NOMO-1 (cell line): ENCODE measurements around the gene KSR1.

Experiments used
- DNase-seq, 2 experiments: peaks; one replicate each; lab custom pipeline; 2025; ENCODE audit not compliant: unreplicated experiment in 2 of 2; lab: John Stamatoyannopoulos, UW

Gene KSR1

GRCh38 chr17:27512031-27512430, 55.8 kb downstream of the KSR1 start:
- DNase-seq: no peak

DNA sequence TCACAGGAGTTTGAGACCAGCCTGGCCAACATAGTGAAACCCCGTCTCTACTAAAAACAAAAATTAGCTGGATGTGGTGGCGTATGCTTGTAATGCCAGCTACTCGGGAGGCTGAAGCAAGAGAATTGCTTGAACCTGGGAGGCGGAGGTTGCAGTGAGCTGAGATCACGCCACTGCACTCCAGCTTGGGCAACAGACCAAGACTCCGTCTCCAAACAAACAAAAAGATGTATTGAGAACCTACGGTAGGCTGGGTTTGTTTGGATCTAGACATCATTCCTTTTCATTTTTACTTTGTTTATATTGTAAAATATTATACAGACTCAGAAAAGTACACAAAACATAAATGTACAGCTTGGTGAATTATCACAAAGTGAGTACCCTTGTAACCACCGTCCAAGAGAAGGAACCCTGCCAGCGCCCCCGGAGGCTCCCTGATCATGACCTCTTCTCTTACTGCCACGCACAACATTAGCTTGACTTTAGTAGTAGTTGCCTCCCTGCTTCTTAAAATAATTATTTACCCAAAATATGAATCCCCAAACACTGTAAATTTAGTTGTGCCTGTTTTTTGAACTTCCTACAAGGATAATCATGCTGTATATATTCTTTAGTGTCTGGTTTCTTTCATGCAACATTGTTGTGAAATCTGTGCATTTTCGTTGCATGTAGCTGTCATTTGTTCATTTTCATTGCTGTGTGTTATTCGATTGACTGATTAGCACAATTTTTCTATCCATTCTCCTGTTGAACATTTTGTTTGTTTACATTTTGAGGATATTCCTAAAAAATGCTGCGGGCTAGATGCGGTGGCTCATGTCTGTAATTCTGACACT, 56.5 kb downstream of the KSR1 start:
- DNase-seq: no peak

DNA sequence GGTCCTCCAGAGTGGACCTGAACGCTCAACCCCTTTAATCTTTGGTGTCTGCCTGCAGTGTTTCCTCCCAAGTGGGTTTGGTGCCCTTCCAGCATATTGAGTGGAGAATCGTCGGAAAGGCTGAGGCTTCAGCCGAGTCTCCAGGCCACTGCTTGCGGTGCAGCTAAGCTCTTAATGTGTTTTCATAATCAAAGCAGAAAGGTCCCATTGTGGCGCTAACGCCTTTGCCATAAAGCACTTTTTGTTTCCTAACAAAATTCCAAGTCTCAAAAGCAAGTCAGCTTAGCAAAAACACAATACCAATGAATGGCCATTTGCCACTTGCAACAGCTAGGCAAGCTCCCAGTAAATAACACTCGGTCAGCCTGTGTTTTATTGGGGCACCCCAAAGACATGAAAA, 57.6 kb downstream of the KSR1 start:
- no peak for DNase-seq

GRCh38 chr17:27514595-27515413, 58.6 kb downstream of the KSR1 start:
- DNase-seq: no peak

DNA sequence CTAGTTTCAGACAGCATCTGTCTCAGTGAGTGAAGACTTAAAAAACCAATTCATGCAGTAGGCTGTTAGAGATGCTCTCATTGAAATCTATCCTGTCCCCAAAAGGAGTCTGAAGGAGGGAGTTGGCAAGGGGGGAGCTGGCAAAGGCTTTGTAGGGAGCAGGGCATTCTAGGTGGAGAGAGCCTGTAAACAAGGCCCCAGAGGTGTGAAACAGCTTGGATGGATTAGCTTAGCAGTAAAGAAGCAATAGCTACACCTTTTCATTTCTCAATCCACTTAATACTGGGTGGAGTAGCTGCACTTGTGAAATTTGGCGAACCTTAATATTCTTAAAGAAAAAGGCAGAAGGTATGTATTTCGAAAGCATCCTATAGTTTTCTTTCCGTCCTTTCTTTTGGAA, 61.8 kb downstream of the KSR1 start:
- no peak for DNase-seq

DNA sequence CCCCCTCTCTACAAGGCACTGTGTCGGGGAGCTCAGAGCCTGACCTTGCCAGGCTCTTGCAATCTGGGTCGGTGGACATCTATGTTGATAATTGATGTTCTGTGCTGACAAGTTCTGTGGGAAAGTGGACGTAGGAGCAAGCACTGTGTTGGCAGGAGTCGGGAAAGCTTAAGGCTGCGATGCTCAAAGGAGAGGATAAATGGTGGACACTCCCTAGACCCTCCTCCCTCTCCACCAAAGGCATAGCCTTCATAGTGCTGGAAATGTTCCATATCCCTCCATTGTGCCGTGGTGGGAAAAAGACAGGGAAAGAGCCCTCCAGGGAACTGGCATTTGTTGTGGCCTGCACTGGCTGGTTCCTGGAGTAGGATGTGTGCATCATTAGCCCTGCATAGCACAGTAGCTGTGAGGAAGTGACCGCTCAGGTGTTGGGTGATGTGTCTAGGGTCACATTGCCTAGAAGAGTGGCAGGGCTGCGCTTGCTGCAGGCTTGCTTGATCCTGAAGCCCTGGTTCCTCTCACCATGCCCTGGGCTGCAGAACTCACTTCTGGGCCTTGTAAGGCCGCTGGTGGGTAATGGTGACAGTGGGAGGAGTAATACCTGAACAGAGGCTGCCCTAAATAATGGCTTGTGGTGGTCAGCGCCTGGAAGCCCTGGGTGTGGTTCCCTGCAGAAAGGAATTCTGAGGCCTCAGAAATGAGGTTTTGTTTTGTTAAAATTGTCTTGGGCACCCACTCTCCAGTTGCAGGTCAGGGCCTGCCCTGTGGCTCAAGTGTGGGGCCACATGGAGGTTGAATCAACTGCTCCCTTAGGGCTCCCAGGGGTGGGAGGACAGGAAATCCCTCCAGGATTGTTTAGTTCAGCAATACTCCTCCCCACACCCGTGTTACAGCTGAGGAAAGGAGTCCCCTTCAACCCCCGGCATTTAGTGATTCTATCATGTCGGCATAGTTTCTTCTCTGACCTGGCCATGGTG, 62.6 kb downstream of the KSR1 start:
- no peak for DNase-seq

DNA sequence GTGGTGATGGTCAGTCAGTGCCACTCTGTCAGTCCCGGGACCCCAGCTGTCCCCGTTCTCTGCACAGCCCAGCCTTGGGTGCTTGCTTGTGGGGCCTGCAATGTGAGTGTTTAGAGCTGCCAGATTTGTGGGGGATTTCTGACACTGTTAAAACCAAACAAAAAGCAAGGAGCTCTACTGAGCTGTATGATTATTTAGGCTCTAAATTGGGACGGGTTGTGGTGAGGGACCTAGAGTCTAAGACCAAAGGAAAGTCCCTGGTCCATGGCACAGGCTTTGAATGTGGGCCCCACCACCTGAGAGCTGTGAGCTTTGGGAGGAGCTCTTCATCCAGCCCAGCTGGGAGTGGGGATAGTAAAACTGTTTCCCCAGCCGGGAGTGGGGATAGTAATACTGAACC, 63.3 kb downstream of the KSR1 start:
- DNase-seq: no peak

DNA sequence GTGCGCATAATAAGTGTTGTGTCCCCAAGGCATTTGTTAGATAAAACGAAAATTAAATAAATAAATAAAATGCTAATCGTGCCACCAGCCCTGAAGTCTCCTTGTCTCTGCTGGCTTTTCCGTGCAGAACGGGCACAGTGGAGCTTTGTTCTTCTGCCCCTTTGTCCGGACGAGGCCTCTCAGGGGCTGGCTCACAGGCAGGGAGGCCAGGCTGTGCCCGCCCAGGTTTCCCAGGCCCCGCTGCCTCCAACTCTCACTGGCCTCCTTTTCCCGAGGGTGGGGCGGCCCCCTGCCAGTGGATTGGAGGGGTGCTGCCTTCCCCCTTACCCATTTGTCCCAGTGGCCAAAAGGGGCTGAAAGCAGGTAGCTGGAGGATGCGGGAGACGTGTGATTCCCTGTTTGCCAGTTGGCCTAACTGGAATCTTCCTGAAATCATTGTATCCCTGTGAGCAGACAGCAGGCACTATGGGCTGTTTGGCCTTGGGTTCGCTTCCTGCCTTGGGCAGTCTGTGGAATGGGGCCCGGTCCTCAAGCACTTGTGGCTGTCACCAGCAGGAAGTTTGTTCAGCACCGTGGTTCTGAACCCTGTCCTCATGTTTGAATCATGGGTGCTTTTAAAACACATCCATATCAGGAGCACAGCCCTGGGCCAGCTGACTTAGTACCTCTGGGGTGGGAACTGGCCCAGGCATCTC, 64.4 kb downstream of the KSR1 start:
- DNase-seq: no peak

- no peak for DNase-seq
Measured at GRCh38 chr17:27521281-27522027, 65.2 kb downstream of the KSR1 start.

GRCh38 chr17:27522028-27522635, 65.9 kb downstream of the KSR1 start:
- DNase-seq: no peak

GRCh38 chr17:27523712-27524111, 67.5 kb downstream of the KSR1 start:
- no peak for DNase-seq

GRCh38 chr17:27524594-27524993, 68.3 kb downstream of the KSR1 start:
- DNase-seq: no peak

- DNase-seq: no peak
Measured at GRCh38 chr17:27525316-27525715, 69.1 kb downstream of the KSR1 start.

- DNase-seq: no peak
Measured at GRCh38 chr17:27525836-27526603, 69.8 kb downstream of the KSR1 start.

GRCh38 chr17:27526604-27527002, 70.4 kb downstream of the KSR1 start:
- peak; percentile 75 to 88 for DNase-seq

- DNase-seq: peak; percentile 75 to 93
Measured at GRCh38 chr17:27529230-27529796, 73.1 kb downstream of the KSR1 start.

- peak; percentile 84 to 92 for DNase-seq
Measured at GRCh38 chr17:27530764-27531391, 74.6 kb downstream of the KSR1 start.
